ENCODE results near the gene ZCCHC2. TPM values are rescaled to one million over a fixed set of nuclear protein-coding genes. Genes with fewer than 3 reads are reported as not detected.
A peak's percentile ranks its signal among the peaks of the same experiment; 100 is the strongest.

The ZCCHC2 gene
- 12.9 to 15.3 TPM (median 14.1 TPM) in 3 replicates for polyA plus RNA-seq
- polyA plus RNA-seq (2011; ENCODE audit: low read depth) = 21.1 TPM
- polyA plus RNA-seq (2011; cell fraction: cytosol; rRNA removed) = 7.0 and 11.5 TPM in 2 replicates
- polyA plus RNA-seq (2011; cell fraction: nucleus; rRNA removed) = 23.1 and 23.7 TPM in 2 replicates
- 9.5 and 9.9 TPM in 2 replicates for polyA plus RNA-seq (2012; ENCODE audit: low replicate concordance)
- polyA minus RNA-seq = 32.2 to 38.2 TPM (median 32.3 TPM) in 3 replicates
- polyA minus RNA-seq (2011; cell fraction: cytosol; rRNA and poly(A)+ RNA removed) = 12.7 TPM
- polyA minus RNA-seq (2011; cell fraction: nucleus; rRNA and poly(A)+ RNA removed) = 19.5 and 36.0 TPM in 2 replicates

GRCh38 chr18:62522504-62523254 is at the start of gene ZCCHC2:
Gene ZCCHC2, plus strand, starts transcription at chr18:62523025. Its CDS starts 400 bp downstream, at chr18:62523425.
- Histone ChIP-seq H4K20me1 (ENCODE audit: control insufficient read depth, extremely low read depth, insufficient read depth, low read length) (no peaks in the 10 kb centered on the region), H3K4me1 (ENCODE audit: control insufficient read depth, extremely low read depth, insufficient read depth, low read length) (peaks cover 22% of the 10 kb centered on the region), H3K27me3 (ENCODE audit: control insufficient read depth, extremely low read depth, insufficient read depth, low read length) (no peaks in the 10 kb centered on the region), H3K27ac (ENCODE audit: control insufficient read depth, insufficient read depth, low read length) (peak within 1 kb of the TSS; percentile 81), H3K4me2 (ENCODE audit: control insufficient read depth, extremely low read depth, insufficient read depth, low read depth, low read length) (peak within 1 kb of the TSS; percentile 97), H3K9ac (ENCODE audit: control insufficient read depth, extremely low read depth, insufficient read depth, low read length) (peak within 1 kb of the TSS; percentile 94), H2AFZ (ENCODE audit: control insufficient read depth, low read length) (peak within 1 kb of the TSS; percentile 77), H3K79me2 (ENCODE audit: control insufficient read depth, insufficient read depth, low read length) (peaks cover 43% of the 10 kb centered on the region), H3K9me3 (ENCODE audit: control insufficient read depth, low read depth, low read length) (no peaks in the 10 kb centered on the region), H3K36me3 (ENCODE audit: control insufficient read depth in 2 of 2, extremely low read depth in 1 of 2, insufficient read depth in 2 of 2, low read length in 2 of 2) (no peaks in the 10 kb centered on the region), H3K4me3 (ENCODE audit: control insufficient read depth in 2 of 3, extremely low read depth in 1 of 3, insufficient read depth in 2 of 3, low read depth in 1 of 3, low read length in 3 of 3) (peak within 1 kb of the TSS; percentile 79 to 94 (median 86)), H3K9me1 (ENCODE audit: control insufficient read depth, extremely low read depth, insufficient read depth, low read length) (no peaks in the 10 kb centered on the region)
- TF ChIP-seq EZH2 (IDR thresholded peaks at IDR 0.05; ENCODE audit: low read length) (no peak), CTCF (optimal IDR thresholded peaks at IDR 0.05 in 1 of 3, IDR thresholded peaks at IDR 0.05 in 1 of 3, conservative IDR thresholded peaks at IDR 0.05 in 1 of 3; ENCODE audit: extremely low read depth in 1 of 3, insufficient read depth in 2 of 3, low read length in 3 of 3) (no peak)
- dilution Hi-C loops (cut with MboI; ENCODE audit: extremely low pct_ligation_motif_present, low sequenced_read_pairs) = no loop called here
- DNase-seq (ENCODE audit: low read depth, low spot score) (peak; percentile 71), FAIRE-seq (peak; percentile 70)

DNA sequence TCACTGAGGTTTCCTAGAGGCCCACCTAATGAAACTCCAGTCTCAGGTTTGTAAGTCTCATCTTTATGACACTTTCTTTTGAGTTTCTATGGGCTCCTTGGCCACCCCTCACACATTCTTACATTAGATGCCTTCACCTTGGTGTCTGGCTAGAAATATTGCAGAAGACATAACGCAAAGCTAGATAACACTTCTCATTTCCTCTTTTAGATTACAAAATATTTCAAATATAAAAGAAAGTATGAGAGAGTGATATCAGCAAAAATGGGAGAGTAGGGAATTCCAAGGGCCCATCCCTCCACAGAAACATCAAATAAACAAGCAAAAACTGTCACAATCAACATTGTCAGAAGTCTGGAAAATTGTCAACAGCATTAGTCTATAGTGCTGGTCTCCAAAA is 43.3 kb upstream of the ZCCHC2 start:
- TF ChIP-seq CTCF (optimal IDR thresholded peaks at IDR 0.05 in 1 of 3, IDR thresholded peaks at IDR 0.05 in 1 of 3, conservative IDR thresholded peaks at IDR 0.05 in 1 of 3; ENCODE audit: extremely low read depth in 1 of 3, insufficient read depth in 2 of 3, low read length in 3 of 3) (no peak), EZH2 (IDR thresholded peaks at IDR 0.05; ENCODE audit: low read length) (no peak)
- Histone ChIP-seq H2AFZ (ENCODE audit: control insufficient read depth, low read length) (no peak overlapping the region), H3K27ac (ENCODE audit: control insufficient read depth, insufficient read depth, low read length) (no peak overlapping the region), H3K9me1 (ENCODE audit: control insufficient read depth, extremely low read depth, insufficient read depth, low read length) (no peaks in the 10 kb centered on the region), H3K27me3 (ENCODE audit: control insufficient read depth, extremely low read depth, insufficient read depth, low read length) (peaks cover 6% of the 10 kb centered on the region), H3K36me3 (ENCODE audit: control insufficient read depth in 2 of 2, extremely low read depth in 1 of 2, insufficient read depth in 2 of 2, low read length in 2 of 2) (no peaks in the 10 kb centered on the region), H3K4me2 (ENCODE audit: control insufficient read depth, extremely low read depth, insufficient read depth, low read depth, low read length) (no peak overlapping the region), H3K4me3 (ENCODE audit: control insufficient read depth in 2 of 3, extremely low read depth in 1 of 3, insufficient read depth in 2 of 3, low read depth in 1 of 3, low read length in 3 of 3) (no peak overlapping the region), H3K4me1 (ENCODE audit: control insufficient read depth, extremely low read depth, insufficient read depth, low read length) (no peaks in the 10 kb centered on the region), H3K79me2 (ENCODE audit: control insufficient read depth, insufficient read depth, low read length) (no peaks in the 10 kb centered on the region), H3K9me3 (ENCODE audit: control insufficient read depth, low read depth, low read length) (peaks cover 3% of the 10 kb centered on the region), H3K9ac (ENCODE audit: control insufficient read depth, extremely low read depth, insufficient read depth, low read length) (no peak overlapping the region), H4K20me1 (ENCODE audit: control insufficient read depth, extremely low read depth, insufficient read depth, low read length) (no peaks in the 10 kb centered on the region)
- dilution Hi-C loops (cut with MboI; ENCODE audit: extremely low pct_ligation_motif_present, low sequenced_read_pairs) = no loop called here
- no peak for FAIRE-seq
- DNase-seq (ENCODE audit: low read depth, low spot score) = no peak
